HepG2 (cell line): ENCODE results near the gene IFIT3. TPM values are rescaled to one million over a fixed set of nuclear protein-coding genes. Genes with fewer than 3 reads are reported as not detected.

Experiments
- ATAC-seq: fragments of 200-7000 bp; cut with Tn5 transposase; 3 replicates; pipeline ENCODE4 v1.9.1; 2020; ENCODE audit warnings: mild to moderate bottlenecking, moderate library complexity
- BruUV-seq: library from RNA; stranded (reverse); fragments of 400-500 nt; replicated peaks from 2 replicates; lab custom pipeline; 2021; lab: Mats Ljungman, UMichigan
- CTCF ChIA-PET: fragments of 300-600 bp; formaldehyde crosslinking; extraction: SDS; loops from one replicate; lab custom pipeline; 2021; ENCODE audit warnings: low total read pairs, inconsistent platforms, low intra/inter-chr PET ratio; lab: Yijun Ruan, JAX
- POLR2A ChIA-PET: fragments of 350-600 bp; sonication (Branson Sonifier 250); formaldehyde crosslinking; loops from one replicate; lab custom pipeline; 2020; ENCODE audit warnings: antibody characterized with exemption, inconsistent platforms; lab: Yijun Ruan, JAX
- DNase-seq: peaks from one replicate; pipeline ENCODE4 v3.0.0-alpha.2; 2015; ENCODE audit warnings: low spot score
- FAIRE-seq: peaks from 3 replicates; lab custom pipeline; 2011; peaks lifted over from hg19 to GRCh38; lab: Jason Lieb, UNC
- H2AFZ ChIP-seq: one replicate; pipeline ENCODE4 v1.6.1; 2011; ENCODE audit warnings: low read length, inconsistent platforms
- H3K27ac ChIP-seq: fragments of 300-600 bp; 3 replicates; pipeline ENCODE4 v1.8.0; 2011; ENCODE audit warnings: mixed run types, mild to moderate bottlenecking, mixed read lengths, low read length, inconsistent platforms; ENCODE audit not compliant: insufficient read depth; ENCODE audit errors: extremely low read length
- H3K27me3 ChIP-seq, 2 experiments: fragments of 200-600 bp in 1 of 2; 2 replicates in 1 of 2; 3 replicates in 1 of 2; pipeline versions ENCODE4 v1.6.0 to v1.8.0; 2011; ENCODE audit warnings: low read length in 2 of 2, mild to moderate bottlenecking in 2 of 2, moderate library complexity in 2 of 2, inconsistent platforms in 1 of 2; ENCODE audit not compliant: insufficient read depth in 2 of 2, control insufficient read depth in 1 of 2
- H3K36me3 ChIP-seq, 2 experiments: fragments of 200-600 bp in 1 of 2; replicated peaks in 1 of 2; 2 replicates in 1 of 2; 3 replicates in 1 of 2; pipeline versions ENCODE4 v1.5.1 to v1.8.0; 2011; ENCODE audit warnings: low read length in 2 of 2, inconsistent platforms in 1 of 2; ENCODE audit not compliant: insufficient read depth in 2 of 2, control insufficient read depth in 1 of 2
- H3K4me1 ChIP-seq: 2 replicates; pipeline ENCODE4 v1.5.1; 2012; ENCODE audit warnings: low read length, inconsistent platforms; ENCODE audit not compliant: insufficient read depth
- H3K4me2 ChIP-seq: 2 replicates; pipeline ENCODE4 v1.6.0; 2011; ENCODE audit warnings: low read depth, low read length, inconsistent platforms
- H3K4me3 ChIP-seq, 3 experiments: fragments of 200-600 bp in 1 of 3; sonication (generic), shearing (Covaris generic) in 1 of 3; replicated peaks in 1 of 3; 2 replicates each; pipeline ENCODE4 v1.5.1; 2011 to 2016; ENCODE audit warnings: low read length in 3 of 3, inconsistent platforms in 2 of 3, low read depth in 2 of 3, mild to moderate bottlenecking in 2 of 3, control low read depth in 1 of 3, mixed read lengths in 1 of 3; ENCODE audit not compliant: insufficient read depth in 1 of 3
- H3K79me2 ChIP-seq: one replicate; pipeline ENCODE4 v1.6.1; 2011; ENCODE audit warnings: low read length, inconsistent platforms; ENCODE audit not compliant: insufficient read depth
- H3K9ac ChIP-seq: 2 replicates; pipeline ENCODE4 v1.6.0; 2011; ENCODE audit warnings: mild to moderate bottlenecking, low read depth, low read length, inconsistent platforms; ENCODE audit not compliant: insufficient read depth
- H3K9me3 ChIP-seq: 2 replicates; pipeline ENCODE4 v1.5.1; 2012; ENCODE audit warnings: mild to moderate bottlenecking, low read length
- H4K20me1 ChIP-seq: 2 replicates; pipeline ENCODE4 v1.6.0; 2011; ENCODE audit warnings: inconsistent platforms, mild to moderate bottlenecking, low read length, moderate library complexity; ENCODE audit not compliant: insufficient read depth
- ARHGAP35 ChIP-seq: sonication (generic); formaldehyde crosslinking; IDR thresholded peaks from 2 replicates; pipeline ENCODE4 v1.9.0; 2022; ENCODE audit warnings: mild to moderate bottlenecking, inconsistent platforms, moderate library complexity, missing genetic modification reagents, borderline replicate concordance
- CCDC6 ChIP-seq: sonication (generic); formaldehyde crosslinking; IDR thresholded peaks from 2 replicates; pipeline ENCODE4 v1.8.1; 2022; ENCODE audit warnings: mild to moderate bottlenecking, missing genetic modification reagents, moderate library complexity
- FOXM1 ChIP-seq: sonication (generic); formaldehyde crosslinking; IDR thresholded peaks from 2 replicates; pipeline ENCODE4 v1.5.0; 2020; ENCODE audit warnings: missing genetic modification reagents
- GFI1 ChIP-seq: sonication (generic); formaldehyde crosslinking; IDR thresholded peaks from 2 replicates; pipeline ENCODE4 v1.5.0; 2020; ENCODE audit warnings: missing genetic modification reagents, mild to moderate bottlenecking, borderline replicate concordance
- GLMP ChIP-seq: sonication (generic); formaldehyde crosslinking; IDR thresholded peaks from 2 replicates; pipeline ENCODE4 v1.9.0; 2021; ENCODE audit warnings: missing genetic modification reagents, mild to moderate bottlenecking, borderline replicate concordance
- NKX3-1 ChIP-seq: sonication (generic); formaldehyde crosslinking; IDR thresholded peaks from 2 replicates; pipeline ENCODE4 v1.5.0; 2020; ENCODE audit warnings: missing genetic modification reagents
- NR0B2 ChIP-seq: sonication (generic); formaldehyde crosslinking; IDR thresholded peaks from 2 replicates; pipeline ENCODE4 v1.4.0; 2020; ENCODE audit warnings: mild to moderate bottlenecking, missing genetic modification reagents
- SP4 ChIP-seq: sonication (generic); formaldehyde crosslinking; IDR thresholded peaks from 2 replicates; pipeline ENCODE4 v1.8.1; 2023; ENCODE audit warnings: mild to moderate bottlenecking, missing genetic modification reagents
- ZFP90 ChIP-seq: sonication (generic); formaldehyde crosslinking; IDR thresholded peaks from 2 replicates; pipeline ENCODE4 v1.8.0; 2022; ENCODE audit warnings: missing genetic modification reagents, mild to moderate bottlenecking, inconsistent platforms, borderline replicate concordance
- ZNF256 ChIP-seq: sonication (generic); formaldehyde crosslinking; conservative IDR thresholded peaks from 2 replicates; pipeline ENCODE4 v1.4.0; 2020; ENCODE audit warnings: missing genetic modification reagents
- ZNF275 ChIP-seq: sonication (generic); formaldehyde crosslinking; IDR thresholded peaks from 2 replicates; pipeline ENCODE4 v1.8.0; 2022; ENCODE audit warnings: missing genetic modification reagents, mild to moderate bottlenecking, inconsistent platforms, borderline replicate concordance
- ZNF276 ChIP-seq: sonication (generic); formaldehyde crosslinking; IDR thresholded peaks from 2 replicates; pipeline ENCODE4 v1.4.0; 2020; ENCODE audit warnings: mild to moderate bottlenecking, low read depth, missing genetic modification reagents
- ZNF564 ChIP-seq: sonication (generic); formaldehyde crosslinking; IDR thresholded peaks from 2 replicates; pipeline ENCODE4 v1.8.1; 2023; ENCODE audit warnings: mild to moderate bottlenecking, missing genetic modification reagents
- ZNF713 ChIP-seq: sonication (generic); formaldehyde crosslinking; IDR thresholded peaks from 2 replicates; pipeline ENCODE4 v1.4.0; 2020; ENCODE audit warnings: mild to moderate bottlenecking, missing genetic modification reagents
- ZNF781 ChIP-seq: sonication (generic); formaldehyde crosslinking; IDR thresholded peaks from 2 replicates; pipeline ENCODE4 v1.5.1; 2020; ENCODE audit warnings: borderline replicate concordance, mild to moderate bottlenecking, missing genetic modification reagents; ENCODE audit errors: not compliant biosample characterization
- WGBS: methylation state at CpG from one replicate; pipeline ENCODE4 v1.1.6; 2017; ENCODE audit warnings: low lambda C conversion rate; 5-methylcytosine and 5-hydroxymethylcytosine counted together
- in situ Hi-C: cut with HindIII; loops from 2 replicates; pipeline ENCODE4 v1.10.0; 2017; ENCODE audit warnings: low pct_unique_long_range_greater_than_20kb; ENCODE audit not compliant: extremely low pct_ligation_motif_present
- intact Hi-C: fragments of 100-400 bp; cut with micrococcal nuclease; formaldehyde crosslinking; loops from one replicate; pipeline ENCODE4 v1.10.0; 2022; ENCODE audit not compliant: unreplicated experiment
- polyA plus RNA-seq, 8 experiments: library from polyadenylated mRNA; depleted of rRNA in 3 of 8; stranded (reverse) in 7 of 8; unstranded in 1 of 8; fragments of >200 nt; fragmentation: Illumina TruSeq in 4 of 8; extraction: Trizol in 4 of 8; gene quantifications; 2 replicates each; pipeline versions ENCODE4 v1.2.1 to v1.2.3, GENCODE V29; 2011 to 2016; ENCODE audit warnings: low read depth in 4 of 8, missing spikeins in 1 of 8, mixed read lengths in 1 of 8; ENCODE audit not compliant: insufficient read depth in 1 of 8
- total RNA-seq, 5 experiments: library from RNA; depleted of rRNA; stranded (reverse); fragments of >200 nt; fragmentation: Illumina TruSeq; extraction: Trizol; gene quantifications; 2 replicates each; pipeline ENCODE4 v1.2.3, GENCODE V29; 2016; ENCODE audit warnings: low read depth in 1 of 5

Gene IFIT3
- total and polyA plus RNA-seq, 2 of the 13 experiments (the other 11 are each of a cell fraction or from before 2014, with no cell fraction given) = 0.48 to 3.1 TPM

- DNase-seq (no peak), ATAC-seq (no peak), FAIRE-seq (no peak)
- in situ Hi-C loops (no loop called here), intact Hi-C loops (no loop called here)
- Histone ChIP-seq H3K4me3 (no peak overlapping the region), H4K20me1 (no peaks in the 10 kb centered on the region), H3K9ac (no peak overlapping the region), H3K4me1 (peaks cover 8% of the 10 kb centered on the region), H3K27ac (no peak overlapping the region), H2AFZ (no peak overlapping the region), H3K27me3 (no peaks in the 10 kb centered on the region), H3K79me2 (no peaks in the 10 kb centered on the region), H3K36me3 (no peaks in the 10 kb centered on the region), H3K4me2 (no peak overlapping the region), H3K9me3 (no peaks in the 10 kb centered on the region)
- 38% methylated on average over 1 of the region's 1 CpG for WGBS
- POLR2A ChIA-PET = no interaction called here
- CTCF ChIA-PET = no interaction called here
- TF ChIP-seq CCDC6 (CRISPR knock-in tag) (no peak), ZNF276 (CRISPR knock-in tag) (no peak), ZNF713 (CRISPR knock-in tag) (no peak), ZNF781 (CRISPR knock-in tag) (no peak), SP4 (no peak), NKX3-1 (CRISPR knock-in tag) (no peak), ARHGAP35 (CRISPR knock-in tag) (no peak), ZNF275 (CRISPR knock-in tag) (no peak), FOXM1 (CRISPR knock-in tag) (no peak), ZNF564 (no peak), GLMP (CRISPR knock-in tag) (no peak), ZNF256 (CRISPR knock-in tag) (no peak), ZFP90 (CRISPR knock-in tag) (no peak), GFI1 (no peak), NR0B2 (no peak)
- BruUV-seq = no TSS peak
Measured at GRCh38 chr10:89312973-89313372, 14.8 kb upstream of the IFIT3 start.
